NK-92 (cell line): ENCODE measurements around the gene CA14.
A peak's percentile ranks its signal among the peaks of the same experiment; 100 is the strongest.
"Not testable (repeated sequence)": the region's sequence is repeated elsewhere in the genome, so short reads cannot be mapped to it uniquely, and the experiment has no call there.

Source experiments
- DNase-seq: peaks from one replicate; lab custom pipeline; 2025; ENCODE audit not compliant: unreplicated experiment; lab: John Stamatoyannopoulos, UW

The CA14 gene

DNA sequence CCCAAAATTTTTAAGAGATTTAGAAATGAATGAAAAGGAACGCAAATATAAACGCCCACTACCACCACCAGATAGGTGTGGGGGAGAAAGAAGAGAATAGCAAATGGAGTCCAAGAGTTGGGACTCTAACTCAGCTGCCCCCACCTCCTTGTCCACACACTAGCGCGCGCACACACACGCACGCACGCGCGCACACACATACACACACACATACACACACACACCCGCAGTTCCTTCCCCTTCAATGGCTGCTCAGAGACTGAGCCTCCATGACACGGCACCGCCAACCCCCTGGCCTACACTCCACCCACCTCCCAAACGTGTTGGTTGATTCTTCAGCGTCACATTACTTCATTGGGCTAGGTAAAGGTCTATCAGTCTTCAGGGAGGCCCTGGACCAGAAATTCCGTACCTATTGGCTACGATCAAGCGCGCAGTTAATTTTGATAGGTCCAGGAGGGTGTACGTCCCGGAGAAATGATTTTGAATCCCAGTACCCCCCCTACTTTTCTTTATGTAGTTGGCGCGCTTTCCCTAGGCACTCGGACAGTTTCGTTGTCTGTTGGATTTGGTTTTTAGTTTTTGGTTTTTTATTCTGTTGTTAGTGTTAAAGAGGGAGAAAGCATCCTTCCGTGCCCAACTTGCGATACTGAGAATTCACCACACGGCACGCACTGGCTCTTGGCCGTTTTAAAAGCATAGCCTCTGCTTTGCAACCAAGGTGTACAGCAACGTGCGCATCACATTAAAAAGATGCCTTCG lies 21.5 kb upstream of the CA14 start, which contains the start of gene ANP32E:
TSS of gene ANP32E (minus strand) at position 261 of the 762 bp plus-strand sequence. CDS start 326 bp downstream, outside the sequence.
- DNase-seq = peak; percentile 82

DNA sequence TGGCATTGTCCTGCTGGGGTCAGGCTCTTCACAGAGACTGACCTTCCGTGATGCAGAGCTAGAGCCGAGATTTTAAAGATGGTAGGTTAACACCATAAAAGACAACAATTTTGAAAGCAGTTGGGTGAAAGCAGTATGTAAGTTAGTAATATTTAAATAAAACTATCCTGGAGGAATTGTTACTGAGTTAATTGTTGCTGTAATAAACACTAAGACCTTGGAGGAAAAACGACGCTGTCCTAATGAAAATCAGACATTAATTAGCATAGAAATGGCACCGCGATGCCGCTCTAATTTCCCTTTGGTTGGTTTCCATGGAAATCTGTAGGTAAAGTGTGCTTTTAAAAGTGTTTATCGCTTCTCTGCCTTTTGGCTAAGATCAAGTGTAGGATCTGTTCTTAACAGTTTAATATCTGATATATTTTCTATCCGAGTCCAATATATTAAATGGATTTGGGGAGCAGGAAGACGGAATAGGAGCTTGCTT lies 20.9 kb upstream of the CA14 start:
- no peak for DNase-seq

DNA sequence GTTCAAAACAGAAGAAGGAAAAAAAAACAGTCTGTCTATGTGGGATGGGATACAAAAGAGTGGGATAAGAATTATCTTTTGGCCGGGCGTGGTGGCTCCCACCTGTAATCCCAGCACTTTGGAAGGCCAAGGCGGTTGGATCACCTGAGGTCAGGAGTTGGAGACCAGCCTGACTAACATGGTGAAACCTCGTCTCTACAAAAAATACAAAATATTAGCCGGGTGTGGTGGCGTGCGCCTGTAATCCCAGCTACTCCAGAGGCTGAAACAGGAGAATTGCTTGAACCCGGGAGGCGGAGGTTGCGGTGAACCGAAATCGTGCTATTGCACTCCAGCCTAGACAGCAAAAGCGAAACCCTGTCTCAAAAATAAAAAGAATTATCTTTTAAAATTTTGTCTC lies 20.4 kb upstream of the CA14 start:
- not testable (repeated sequence) for DNase-seq

DNA sequence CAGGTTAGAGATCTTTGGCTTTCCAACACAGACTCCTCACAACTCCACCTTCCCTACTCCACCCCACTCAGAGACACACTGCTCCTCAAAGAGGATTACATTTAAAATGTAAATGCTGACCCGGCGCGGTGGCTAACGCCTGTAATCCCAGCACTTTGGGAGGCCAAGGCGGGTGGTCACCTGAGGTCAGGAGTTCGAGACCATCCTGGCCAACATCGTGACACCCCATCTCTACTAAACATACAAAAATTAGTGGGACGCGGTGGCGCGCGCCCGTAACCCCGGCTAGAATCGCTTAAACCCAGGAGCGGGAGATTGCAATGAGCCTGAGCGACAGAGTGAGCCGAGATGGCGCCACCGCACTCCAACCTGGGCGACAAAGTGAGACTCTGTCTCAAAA lies 19.8 kb upstream of the CA14 start:
- DNase-seq = no peak

DNA sequence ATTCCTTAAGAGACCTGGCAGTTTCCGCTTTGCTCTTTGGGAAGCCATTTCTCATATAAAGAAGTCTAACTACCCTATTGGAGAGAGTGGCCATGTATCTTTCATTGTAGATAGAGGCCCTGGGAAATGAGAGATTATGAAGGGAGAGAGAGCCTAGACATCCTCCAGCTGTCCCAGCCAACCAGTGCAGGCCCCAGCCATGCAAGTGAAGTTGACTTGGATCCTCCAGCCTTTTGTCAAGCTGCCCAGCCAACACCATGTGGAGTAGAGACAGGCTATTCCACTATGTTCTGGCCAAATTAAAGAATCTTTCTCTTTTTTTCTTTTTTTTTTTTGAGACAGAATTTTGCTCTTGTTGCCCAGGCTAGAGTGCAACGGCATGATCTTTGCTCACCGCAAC lies 14.6 kb upstream of the CA14 start:
- no peak for DNase-seq

DNA sequence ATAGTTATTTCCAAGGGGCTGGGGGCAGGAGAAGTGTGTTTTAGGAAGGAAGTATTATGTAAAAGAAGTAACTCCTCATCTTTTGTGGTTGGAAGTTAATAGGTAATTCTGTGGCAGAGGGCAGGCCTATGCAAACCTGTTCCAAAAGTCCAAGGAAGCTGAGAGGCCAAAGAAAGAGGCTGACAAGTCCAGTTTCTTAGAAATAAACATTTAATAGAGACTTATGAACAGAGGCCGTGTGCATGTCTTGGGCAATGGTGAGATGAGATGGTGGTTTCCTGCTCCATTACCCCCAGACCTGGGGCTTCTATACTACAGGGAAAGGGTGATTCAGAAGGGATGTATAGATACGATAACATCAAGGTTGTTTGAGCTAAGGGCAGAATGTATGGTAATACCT lies 7.6 kb upstream of the CA14 start:
- no peak for DNase-seq

DNA sequence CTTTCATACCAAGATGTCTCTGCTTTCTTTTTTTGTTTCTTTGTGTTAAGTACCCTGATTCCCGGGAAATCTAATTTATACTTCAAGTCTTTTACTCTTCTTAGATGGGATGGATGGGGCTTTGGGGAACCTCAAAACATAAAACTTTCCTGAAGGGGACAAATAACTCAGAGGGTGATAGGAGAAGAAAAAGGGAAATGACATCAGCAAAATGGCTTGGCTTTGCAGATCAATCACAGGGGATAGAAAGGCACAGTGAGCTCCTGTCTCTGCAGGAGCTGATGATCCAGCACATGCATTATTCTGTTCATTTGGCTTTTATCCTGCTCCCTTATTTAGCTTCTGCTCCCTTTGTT lies 1.4 kb upstream of the CA14 start:
- DNase-seq = no peak

DNA sequence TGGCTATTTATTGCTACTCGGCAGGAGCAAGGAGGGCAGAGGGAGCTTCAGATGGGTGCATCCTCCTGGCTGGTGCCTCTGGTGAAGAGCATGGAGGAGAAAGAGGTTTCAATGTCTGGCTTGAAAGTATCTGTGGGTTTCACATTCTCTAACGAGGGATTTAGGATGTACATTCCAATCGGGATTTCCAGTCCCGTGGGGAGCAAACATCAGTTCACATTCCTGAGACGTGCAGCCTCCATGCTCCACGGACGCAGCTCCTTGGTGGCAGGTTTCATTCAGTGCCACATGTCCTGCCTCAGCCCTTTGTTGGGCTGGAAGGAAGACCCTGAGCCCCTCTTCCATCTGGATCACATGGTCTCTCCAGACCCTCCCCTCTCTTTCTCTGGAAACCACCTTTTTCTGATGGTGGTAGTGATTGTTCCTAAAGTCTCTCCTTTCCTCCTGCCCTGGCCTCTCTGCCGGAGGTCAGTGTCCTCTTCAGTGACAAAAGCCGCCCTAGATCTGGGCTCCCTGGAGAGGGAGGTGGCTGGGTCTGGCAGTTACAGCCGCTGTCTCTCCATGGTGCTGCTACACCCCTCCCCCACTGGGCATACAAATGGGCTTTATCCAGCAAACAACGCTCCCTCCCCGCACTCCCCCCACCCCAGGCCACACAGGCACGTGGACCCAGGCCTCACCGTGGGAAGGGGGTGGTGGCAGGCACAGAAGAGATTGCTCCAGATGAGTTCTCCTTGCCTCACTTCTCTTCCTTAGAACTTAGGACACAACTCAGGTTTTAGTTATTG lies 826 bp upstream of the CA14 start:
- no peak for DNase-seq

DNA sequence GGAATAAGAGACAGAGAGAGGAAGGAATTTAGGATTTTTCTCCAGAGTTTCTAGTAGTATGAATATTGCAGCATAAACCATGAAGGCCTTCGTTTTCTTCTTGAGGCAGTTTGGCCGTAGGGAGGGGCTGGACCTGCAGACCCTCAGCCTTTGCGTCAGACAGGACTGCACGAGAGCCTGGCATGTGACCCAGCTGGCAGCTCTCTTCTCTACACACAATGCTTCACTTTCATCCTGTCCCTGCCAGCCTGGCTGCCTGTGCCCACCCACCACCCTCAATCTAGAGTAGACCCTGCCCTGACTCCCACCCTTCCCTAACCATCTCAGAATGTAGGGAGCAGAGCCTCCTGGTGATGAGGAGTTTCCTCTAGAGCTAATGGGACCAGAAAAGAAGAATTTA lies 1.6 kb downstream of the CA14 start:
- no peak for DNase-seq

DNA sequence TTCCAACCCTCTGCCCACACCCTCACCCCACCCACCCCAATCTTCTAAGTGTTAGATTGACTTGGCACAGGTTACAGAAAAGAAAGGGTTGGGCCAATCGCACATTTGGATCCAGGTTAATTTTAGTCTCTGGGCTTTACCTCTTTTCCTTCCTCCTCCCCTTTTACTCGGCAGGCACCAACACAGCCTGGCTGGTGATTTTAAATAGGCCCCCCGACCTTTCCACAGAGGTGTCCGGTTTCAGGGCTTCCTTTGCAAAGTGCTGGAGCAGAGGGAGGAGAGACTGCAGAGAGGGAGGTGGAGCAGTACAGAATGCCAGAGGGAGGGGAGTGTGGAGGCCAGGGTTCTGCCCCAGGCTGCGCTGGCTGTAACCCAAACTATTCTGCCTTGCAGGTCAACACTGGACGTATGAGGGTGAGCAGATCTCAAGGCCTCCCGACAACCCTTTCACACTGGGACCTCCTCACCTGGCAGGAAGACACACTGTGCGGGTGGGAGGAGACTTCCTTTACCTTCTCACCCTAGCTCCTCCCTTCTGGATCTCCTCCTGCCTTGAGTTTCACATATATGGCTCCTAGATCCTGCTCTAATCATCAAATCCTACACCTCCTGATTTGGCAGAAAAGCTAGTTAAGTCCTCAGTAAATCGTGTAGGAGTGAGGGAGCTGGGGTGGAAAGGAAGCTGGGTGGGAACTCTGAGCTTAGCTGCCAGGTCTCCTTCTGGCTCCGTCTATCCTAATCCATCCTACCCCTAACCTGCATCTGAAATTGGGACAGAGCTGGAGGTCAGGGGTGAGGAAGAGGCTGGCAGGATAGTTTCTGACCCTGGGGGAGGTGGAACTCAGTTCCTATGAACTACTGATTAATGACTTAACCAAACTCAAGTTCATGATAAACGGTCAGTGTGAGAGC lies 2.4 kb downstream of the CA14 start:
- no peak for DNase-seq

DNA sequence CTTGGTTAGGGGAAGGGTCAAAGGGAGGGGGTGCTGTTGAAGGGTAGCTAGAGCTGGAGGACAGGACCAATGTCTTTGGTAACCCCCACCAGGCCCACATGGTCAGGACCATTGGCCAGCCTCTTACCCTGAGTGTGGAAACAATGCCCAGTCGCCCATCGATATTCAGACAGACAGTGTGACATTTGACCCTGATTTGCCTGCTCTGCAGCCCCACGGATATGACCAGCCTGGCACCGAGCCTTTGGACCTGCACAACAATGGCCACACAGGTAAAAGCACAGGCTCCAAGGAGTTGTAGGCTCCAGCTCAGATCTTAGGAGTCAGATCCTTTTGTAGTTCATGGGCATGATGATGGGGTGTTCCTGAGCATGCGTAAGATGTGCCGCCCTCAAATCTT lies 3.8 kb downstream of the CA14 start:
- no peak for DNase-seq

DNA sequence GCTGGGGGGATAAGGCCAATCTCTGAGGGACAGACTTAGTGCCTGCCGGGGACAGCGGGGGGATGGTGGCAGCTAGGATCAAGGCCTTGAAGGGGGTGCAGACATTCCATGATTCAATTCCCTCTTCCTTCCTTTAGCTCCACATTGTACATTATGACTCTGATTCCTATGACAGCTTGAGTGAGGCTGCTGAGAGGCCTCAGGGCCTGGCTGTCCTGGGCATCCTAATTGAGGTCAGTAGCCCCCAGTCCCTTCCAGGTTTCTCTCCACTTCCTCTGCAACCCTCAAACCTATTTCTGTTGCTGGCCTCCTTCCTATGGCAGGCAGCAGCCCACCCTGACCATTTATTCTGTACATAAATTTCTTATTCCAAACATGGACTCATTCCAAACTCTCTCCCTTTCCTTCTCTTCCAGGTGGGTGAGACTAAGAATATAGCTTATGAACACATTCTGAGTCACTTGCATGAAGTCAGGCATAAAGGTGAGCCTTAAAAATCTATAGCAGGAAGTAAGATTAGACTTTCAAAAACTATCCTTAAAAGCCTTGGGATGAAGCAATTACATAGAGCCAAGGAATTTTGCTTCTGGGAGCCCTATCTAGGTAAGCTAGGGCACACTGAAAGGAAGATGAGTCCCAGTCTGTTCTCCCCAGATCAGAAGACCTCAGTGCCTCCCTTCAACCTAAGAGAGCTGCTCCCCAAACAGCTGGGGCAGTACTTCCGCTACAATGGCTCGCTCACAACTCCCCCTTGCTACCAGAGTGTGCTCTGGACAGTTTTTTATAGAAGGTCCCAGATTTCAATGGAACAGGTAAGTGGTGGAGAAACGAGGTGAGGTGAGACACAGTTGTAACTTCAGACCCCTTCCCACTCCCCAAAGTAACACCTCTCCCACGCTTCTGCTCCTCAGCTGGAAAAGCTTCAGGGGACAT lies 5.1 kb downstream of the CA14 start:
- DNase-seq = no peak

DNA sequence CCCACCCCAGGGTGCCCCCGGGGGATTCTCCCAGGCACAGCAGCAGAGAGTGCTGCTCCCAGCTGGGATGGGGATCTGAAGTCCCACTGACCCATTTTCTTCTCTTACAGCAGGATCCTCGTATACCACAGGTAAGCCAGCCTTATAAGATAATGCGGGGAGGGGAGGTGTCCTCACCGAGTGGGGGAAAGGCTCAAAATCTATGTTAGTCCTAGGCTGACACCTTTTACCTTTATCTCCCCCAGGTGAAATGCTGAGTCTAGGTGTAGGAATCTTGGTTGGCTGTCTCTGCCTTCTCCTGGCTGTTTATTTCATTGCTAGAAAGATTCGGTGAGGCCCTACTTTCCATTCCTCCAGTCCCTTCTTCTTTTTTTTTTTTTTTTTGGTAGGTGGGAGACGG lies 6.0 kb downstream of the CA14 start:
- DNase-seq = no peak

DNA sequence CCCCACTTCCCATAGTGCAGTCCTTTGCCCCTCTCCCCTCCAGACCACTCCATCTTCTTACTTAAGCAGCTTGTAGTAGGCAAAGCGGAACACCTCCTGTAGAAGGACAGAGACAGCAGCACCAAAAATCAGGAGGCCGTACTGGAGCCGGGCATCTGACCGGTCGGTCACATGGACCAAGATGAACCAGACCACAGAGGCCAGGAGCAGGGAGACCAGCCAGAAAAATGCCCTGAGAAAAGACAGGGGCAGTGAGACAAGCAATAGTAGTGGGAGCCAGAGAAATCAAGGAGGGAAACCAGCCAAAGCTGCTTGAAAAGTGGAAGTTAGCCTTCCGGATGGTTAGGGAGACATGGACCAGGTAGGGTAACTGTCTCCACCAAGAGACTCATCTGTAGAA lies 10.3 kb downstream of the CA14 start:
- DNase-seq = no peak

DNA sequence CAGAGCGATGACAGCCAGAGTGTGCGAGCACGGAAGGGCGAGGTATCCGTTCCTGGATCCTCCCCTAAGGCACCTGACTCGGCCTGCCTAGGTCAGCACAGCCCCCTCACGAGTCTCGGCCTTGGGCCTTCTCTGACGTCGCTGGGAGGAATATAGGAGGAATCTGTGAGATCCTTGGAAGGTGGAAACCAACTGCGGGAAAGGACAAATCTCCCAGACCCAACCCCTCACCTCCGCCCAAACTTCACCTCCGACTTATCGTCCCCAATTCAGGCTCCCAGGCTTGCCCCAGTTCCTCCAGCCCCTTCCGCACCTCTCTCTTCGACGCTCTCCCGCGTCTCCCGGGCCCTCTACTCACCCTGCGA lies 10.7 kb downstream of the CA14 start:
- DNase-seq = no peak

DNA sequence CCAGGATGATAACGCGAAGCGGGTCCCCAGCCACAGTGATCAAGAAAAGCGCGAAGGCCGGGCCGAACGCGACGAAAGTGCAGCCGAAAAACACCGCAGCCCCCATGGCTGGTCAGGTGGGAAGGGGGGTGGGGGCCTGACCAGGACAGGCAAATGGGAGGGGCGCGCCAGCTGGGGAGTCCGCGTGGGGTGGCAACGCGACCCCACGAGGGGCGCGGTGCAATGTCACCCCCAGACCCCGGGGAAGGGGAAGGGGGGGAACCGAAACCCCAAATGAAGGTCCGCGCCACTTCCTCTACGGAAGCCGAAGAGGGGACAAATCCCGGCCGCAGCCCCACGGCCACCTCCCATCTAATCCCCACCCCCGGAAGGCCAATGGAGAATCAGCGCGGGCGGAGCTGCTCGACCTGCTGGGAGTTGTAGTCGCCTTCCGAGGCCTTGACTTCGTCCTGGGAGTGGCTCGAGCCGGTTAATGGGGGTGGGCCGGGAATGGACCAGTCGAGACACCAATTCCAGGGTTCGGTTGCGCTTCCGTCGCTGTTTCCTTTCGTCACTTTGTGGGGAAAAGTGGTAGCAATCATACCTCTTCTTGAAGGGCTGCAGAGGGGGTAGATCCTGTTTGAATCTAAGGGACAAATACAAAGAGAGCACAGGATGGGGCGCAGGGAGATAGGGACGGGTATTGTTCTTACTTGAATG lies 11.3 kb downstream of the CA14 start, which contains the start of gene APH1A:
TSS of gene APH1A (minus strand) at position 312 of the 699 bp plus-strand sequence. CDS start at position 106, 206 bp downstream.
- DNase-seq = peak; percentile 26

DNA sequence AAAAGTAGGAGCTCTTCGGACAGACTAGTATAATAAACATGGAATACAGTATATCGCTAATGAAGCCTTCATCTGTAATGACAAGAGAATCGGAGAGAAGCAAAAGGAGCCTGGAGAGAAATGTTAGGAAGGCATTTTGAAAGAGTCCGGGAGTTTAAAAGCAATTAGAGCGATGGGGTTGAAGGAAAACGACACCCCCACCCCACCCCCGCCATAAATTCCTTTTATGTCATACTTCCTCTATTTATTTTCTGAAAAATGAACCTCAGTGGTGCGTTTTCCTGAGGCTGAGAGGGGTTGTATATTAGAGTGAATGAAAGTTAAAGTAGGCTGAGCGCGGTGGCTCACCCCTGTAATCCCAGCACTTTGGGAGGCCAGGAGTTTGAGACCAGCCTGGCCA lies 11.9 kb downstream of the CA14 start:
- no peak for DNase-seq

DNA sequence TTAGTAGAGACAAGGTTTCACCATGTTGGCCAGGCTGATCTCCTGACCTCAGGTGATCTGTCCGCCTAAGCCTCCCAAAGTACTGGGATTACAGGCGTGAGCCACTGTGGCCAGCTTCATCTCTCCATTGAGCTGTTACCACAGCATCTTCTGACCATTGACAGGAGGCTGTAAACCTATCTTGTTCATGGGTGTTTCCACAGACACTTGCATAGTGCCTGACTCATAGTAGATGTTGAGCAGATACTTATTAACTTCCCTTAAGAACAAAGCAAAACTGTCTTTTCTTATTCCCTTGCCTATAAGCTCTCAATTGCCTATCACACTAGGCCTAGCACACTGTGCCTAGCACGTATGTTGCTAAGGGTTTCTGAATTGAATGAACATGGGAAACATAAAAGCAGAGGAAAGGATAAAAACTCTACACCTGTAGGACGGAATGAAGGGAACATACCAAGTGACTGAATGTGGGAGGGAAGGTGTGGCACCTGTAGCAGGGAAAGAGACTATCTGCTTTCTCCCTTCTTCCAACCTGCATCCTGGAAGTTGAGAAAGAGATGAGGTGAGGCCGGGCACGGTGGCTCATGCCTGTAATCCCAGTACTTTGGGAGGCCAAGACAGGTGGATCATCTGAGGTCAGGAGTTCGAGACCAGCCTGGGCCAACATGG lies 13.9 kb downstream of the CA14 start:
- DNase-seq = no peak

DNA sequence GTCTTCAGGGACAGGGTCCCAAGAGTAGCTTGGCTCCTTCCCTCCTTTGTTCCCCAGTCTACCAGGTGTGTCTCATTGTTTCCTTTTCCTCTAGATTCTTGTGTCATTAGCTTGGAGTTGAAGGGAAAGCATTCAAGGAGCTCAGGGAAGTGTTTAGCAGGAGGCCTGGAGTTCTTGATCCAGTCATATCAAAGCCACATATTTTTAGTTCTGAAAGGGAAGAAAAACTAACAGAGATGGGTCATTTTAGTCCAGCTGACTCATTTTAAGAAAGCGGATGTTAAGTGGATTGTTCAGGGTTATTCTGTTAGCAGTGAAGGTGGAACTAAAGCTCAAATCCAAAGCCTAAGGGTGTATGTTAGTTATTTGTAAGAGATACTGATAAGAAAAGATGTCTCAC lies 15.7 kb downstream of the CA14 start:
- no peak for DNase-seq
